ENCODE measurements around the gene SLBP.

DNA sequence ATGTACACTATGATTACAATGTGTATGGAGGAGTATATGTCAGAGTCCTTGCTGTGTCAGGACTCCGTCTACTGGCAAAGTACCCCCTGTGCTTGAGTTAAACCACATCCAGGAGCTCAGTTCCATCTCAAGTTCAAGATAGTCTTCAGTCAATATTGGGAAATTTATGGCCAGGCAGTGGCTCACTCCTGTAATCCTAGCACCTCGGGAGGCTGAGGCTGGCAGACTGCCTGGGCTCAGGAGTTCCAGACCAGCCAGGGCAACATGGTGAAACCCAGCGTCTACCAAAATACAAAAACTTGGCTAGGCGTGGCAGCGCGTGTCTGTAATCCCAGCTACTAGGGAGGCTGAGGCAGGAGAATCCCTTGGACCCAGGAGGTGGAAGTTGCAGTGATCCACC lies 5.8 kb downstream of the SLBP start:
- no peak for TF ChIP-seq YY1 (IDR thresholded peaks at IDR 0.05; ENCODE audit: insufficient read depth, insufficient read length)
- TF ChIP-seq SUZ12 (IDR thresholded peaks at IDR 0.05; ENCODE audit: extremely low read depth, insufficient read depth, insufficient read length), result no peak
